K562 (cell line): ENCODE measurements around the gene MORF4L1. TPM values are rescaled to one million over a fixed set of nuclear protein-coding genes. Genes with fewer than 3 reads are reported as not detected.

ENCODE experiments used
- ELF1 ChIP-seq: fragments of 200-800 bp; sonication (Bioruptor generic); IDR thresholded peaks from 2 replicates; pipeline ENCODE4 v1.6.1; 2016; ENCODE audit warnings: missing genetic modification characterization, missing compliant biosample characterization
- FOXK2 ChIP-seq, 2 experiments: fragments of 450-650 bp; IDR thresholded peaks in 1 of 2; conservative IDR thresholded peaks in 1 of 2; 2 replicates each; pipeline ENCODE4 v1.6.1; 2016; ENCODE audit warnings: low read depth in 2 of 2, mild to moderate bottlenecking in 1 of 2
- KDM5B ChIP-seq: fragments of 200-600 bp; sonication (generic); IDR thresholded peaks from 2 replicates; pipeline ENCODE4 v1.6.1; 2012; ENCODE audit warnings: low read depth, mild to moderate bottlenecking, moderate library complexity, low read length, control low read depth, inconsistent platforms; ENCODE audit not compliant: insufficient replicate concordance
- MEF2D ChIP-seq: conservative IDR thresholded peaks from 2 replicates; pipeline ENCODE4 v1.6.1; 2016; ENCODE audit warnings: low read depth, missing genetic modification characterization, missing compliant biosample characterization
- MYC ChIP-seq, 2 experiments: fragments of 250-450 bp in 1 of 2; sonication (Bioruptor Pico) in 1 of 2; IDR thresholded peaks; 2 replicates each; pipeline versions ENCODE4 v1.5.1 to v1.6.1; 2012 to 2021; ENCODE audit warnings: low read depth in 2 of 2, borderline replicate concordance in 1 of 2, improper control_type of control experiment in 1 of 2, low read length in 1 of 2, mild to moderate bottlenecking in 1 of 2, moderate library complexity in 1 of 2
- RBM17 ChIP-seq: fragments of 200-400 bp; formaldehyde crosslinking; IDR thresholded peaks from 2 replicates; pipeline ENCODE4 v1.6.1; 2017; ENCODE audit warnings: low read depth, mild to moderate bottlenecking, low read length, borderline replicate concordance
- SMARCA5 ChIP-seq: fragments of 450-650 bp; IDR thresholded peaks from 2 replicates; pipeline ENCODE4 v1.6.1; 2016
- SMARCC2 ChIP-seq: fragments of 450-650 bp; IDR thresholded peaks from 2 replicates; pipeline ENCODE4 v1.6.1; 2017; ENCODE audit warnings: antibody characterized with exemption, moderate library complexity, mild to moderate bottlenecking, low read depth
- ZNF174 ChIP-seq: fragments of 250-450 bp; sonication (Bioruptor Pico); IDR thresholded peaks from 2 replicates; pipeline ENCODE4 v1.4.0; 2020; ENCODE audit warnings: mild to moderate bottlenecking
- ZNF263 ChIP-seq: sonication (generic); formaldehyde crosslinking; IDR thresholded peaks from 2 replicates; pipeline ENCODE4 v1.8.0; 2022; ENCODE audit warnings: mild to moderate bottlenecking, missing genetic modification reagents, borderline replicate concordance
- polyA plus RNA-seq, 8 experiments: library from polyadenylated mRNA; depleted of rRNA in 4 of 8; stranded (reverse) in 5 of 8; unstranded in 3 of 8; fragments of >200 nt; fragmentation: Nextera tagmentation in 2 of 8; fragmentation: Illumina TruSeq in 1 of 8; extraction: Ambion mirVana in 2 of 8; extraction: Trizol in 1 of 8; gene quantifications; 2 replicates each; pipeline versions ENCODE4 v1.2.1 to v1.2.3, GENCODE V29; 2011 to 2014; ENCODE audit warnings: inconsistent platforms in 1 of 8, missing spikeins in 1 of 8
- total RNA-seq, 7 experiments: library from RNA; depleted of rRNA in 6 of 7; stranded (reverse); fragments of >200 nt in 6 of 7; fragmentation: Illumina TruSeq in 2 of 7; extraction: Trizol in 2 of 7; gene quantifications; 2 replicates each; pipeline versions ENCODE4 v1.2.1 to v1.2.3, GENCODE V29; 2011 to 2021; ENCODE audit warnings: low replicate concordance in 1 of 7
- TF ChIP-seq, protein P1 (sequence below): fragments of 200-800 bp; sonication (Bioruptor generic); IDR thresholded peaks from 2 replicates; pipeline ENCODE4 v1.6.1; 2016; ENCODE audit warnings: missing genetic modification characterization, missing compliant biosample characterization
- TF ChIP-seq, protein P2 (sequence below): fragments of 200-800 bp; sonication (Bioruptor generic); IDR thresholded peaks from 2 replicates; pipeline ENCODE4 v1.6.1; 2017; ENCODE audit warnings: missing genetic modification characterization, missing compliant biosample characterization
- TF ChIP-seq, protein P3 (sequence below), 2 experiments: IDR thresholded peaks; 2 replicates each; pipeline ENCODE4 v1.6.1; 2012; ENCODE audit warnings: improper control_type of control experiment in 2 of 2, low read depth in 2 of 2, low read length in 2 of 2, borderline replicate concordance in 1 of 2
- TF ChIP-seq, protein P4 (sequence below): fragments of 450-650 bp; formaldehyde crosslinking; IDR thresholded peaks from 2 replicates; pipeline ENCODE4 v1.4.0; 2022; ENCODE audit warnings: missing genetic modification characterization

The MORF4L1 gene
- total and polyA plus RNA-seq, 9 of the 15 experiments (the other 6 are each of a cell fraction or from before 2014, with no cell fraction given), result 127 to 615 (median 281) TPM

DNA sequence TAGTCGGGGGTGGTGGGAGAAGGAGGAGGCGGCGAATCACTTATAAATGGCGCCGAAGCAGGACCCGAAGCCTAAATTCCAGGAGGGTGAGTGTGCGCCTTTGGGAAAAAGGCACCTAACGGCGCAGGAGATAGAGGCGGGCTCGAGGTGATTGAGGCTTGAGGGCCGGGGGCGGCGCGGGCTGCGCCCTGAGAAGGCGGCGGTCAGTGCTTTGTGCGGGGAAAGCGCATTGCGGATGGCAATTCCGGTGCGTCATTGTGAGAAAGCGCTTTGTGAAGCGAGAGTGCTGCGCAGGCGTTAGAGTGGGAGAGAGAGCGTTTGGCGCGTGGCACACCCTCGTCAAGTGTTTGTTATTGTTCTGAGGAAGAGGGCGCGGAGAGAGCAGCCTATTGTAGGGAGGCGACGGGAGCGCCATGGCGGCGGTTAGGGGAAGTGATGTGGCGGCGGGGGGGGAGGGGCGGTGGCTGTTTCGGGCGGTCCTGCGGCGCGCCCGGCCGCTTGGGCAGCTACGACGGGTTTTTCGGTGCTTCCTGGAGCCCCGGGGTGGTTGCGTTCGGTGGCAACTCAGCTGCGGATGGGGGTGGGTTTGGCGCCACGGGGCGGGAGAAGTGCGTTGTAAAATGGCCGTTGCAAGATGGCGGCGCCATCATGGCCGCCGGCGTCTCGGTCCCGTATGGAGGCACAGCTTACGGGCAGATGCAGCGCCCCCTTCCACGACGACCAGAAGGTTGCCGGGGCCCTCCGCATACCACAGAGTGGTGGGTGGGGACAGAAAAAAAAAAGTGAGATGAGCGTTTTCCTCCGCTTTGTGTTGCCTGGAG lies 492 bp downstream of the MORF4L1 start (continued):
- TF ChIP-seq FOXK2 (conservative IDR thresholded peaks at IDR 0.05 in 1 of 2, IDR thresholded peaks at IDR 0.05 in 1 of 2; ENCODE audit: low read depth in 2 of 2), result no peak
- peak; percentile 10; the same call in 1 of the 2 replicates for TF ChIP-seq ZNF263 (CRISPR knock-in tag)
- TF ChIP-seq ELF1, result peak; percentile 48; the same call in 1 of the 2 replicates
- peak; percentile 77 for TF ChIP-seq KDM5B
- TF ChIP-seq MYC (IDR thresholded peaks at IDR 0.05; ENCODE audit: low read depth, low read length), result peak; percentile 71
- 0 out of 2 replicates have a peak, but pooled peaks have one; percentile 61 for TF ChIP-seq MYC (CRISPR knock-in tag; IDR thresholded peaks at IDR 0.05; ENCODE audit: borderline replicate concordance, low read depth)
- TF ChIP-seq, protein P1, sequence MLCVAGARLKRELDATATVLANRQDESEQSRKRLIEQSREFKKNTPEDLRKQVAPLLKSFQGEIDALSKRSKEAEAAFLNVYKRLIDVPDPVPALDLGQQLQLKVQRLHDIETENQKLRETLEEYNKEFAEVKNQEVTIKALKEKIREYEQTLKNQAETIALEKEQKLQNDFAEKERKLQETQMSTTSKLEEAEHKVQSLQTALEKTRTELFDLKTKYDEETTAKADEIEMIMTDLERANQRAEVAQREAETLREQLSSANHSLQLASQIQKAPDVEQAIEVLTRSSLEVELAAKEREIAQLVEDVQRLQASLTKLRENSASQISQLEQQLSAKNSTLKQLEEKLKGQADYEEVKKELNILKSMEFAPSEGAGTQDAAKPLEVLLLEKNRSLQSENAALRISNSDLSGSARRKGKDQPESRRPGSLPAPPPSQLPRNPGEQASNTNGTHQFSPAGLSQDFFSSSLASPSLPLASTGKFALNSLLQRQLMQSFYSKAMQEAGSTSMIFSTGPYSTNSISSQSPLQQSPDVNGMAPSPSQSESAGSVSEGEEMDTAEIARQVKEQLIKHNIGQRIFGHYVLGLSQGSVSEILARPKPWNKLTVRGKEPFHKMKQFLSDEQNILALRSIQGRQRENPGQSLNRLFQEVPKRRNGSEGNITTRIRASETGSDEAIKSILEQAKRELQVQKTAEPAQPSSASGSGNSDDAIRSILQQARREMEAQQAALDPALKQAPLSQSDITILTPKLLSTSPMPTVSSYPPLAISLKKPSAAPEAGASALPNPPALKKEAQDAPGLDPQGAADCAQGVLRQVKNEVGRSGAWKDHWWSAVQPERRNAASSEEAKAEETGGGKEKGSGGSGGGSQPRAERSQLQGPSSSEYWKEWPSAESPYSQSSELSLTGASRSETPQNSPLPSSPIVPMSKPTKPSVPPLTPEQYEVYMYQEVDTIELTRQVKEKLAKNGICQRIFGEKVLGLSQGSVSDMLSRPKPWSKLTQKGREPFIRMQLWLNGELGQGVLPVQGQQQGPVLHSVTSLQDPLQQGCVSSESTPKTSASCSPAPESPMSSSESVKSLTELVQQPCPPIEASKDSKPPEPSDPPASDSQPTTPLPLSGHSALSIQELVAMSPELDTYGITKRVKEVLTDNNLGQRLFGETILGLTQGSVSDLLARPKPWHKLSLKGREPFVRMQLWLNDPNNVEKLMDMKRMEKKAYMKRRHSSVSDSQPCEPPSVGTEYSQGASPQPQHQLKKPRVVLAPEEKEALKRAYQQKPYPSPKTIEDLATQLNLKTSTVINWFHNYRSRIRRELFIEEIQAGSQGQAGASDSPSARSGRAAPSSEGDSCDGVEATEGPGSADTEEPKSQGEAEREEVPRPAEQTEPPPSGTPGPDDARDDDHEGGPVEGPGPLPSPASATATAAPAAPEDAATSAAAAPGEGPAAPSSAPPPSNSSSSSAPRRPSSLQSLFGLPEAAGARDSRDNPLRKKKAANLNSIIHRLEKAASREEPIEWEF (CRISPR knock-in tag), result no peak
- no peak for TF ChIP-seq ZNF174 (CRISPR knock-in tag)
- TF ChIP-seq SMARCA5, result peak; percentile 71
- TF ChIP-seq, protein P2, sequence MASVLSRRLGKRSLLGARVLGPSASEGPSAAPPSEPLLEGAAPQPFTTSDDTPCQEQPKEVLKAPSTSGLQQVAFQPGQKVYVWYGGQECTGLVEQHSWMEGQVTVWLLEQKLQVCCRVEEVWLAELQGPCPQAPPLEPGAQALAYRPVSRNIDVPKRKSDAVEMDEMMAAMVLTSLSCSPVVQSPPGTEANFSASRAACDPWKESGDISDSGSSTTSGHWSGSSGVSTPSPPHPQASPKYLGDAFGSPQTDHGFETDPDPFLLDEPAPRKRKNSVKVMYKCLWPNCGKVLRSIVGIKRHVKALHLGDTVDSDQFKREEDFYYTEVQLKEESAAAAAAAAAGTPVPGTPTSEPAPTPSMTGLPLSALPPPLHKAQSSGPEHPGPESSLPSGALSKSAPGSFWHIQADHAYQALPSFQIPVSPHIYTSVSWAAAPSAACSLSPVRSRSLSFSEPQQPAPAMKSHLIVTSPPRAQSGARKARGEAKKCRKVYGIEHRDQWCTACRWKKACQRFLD (CRISPR knock-in tag), result peak; percentile 86
- TF ChIP-seq MEF2D, result no peak; the same call in 1 of the 2 replicates
- TF ChIP-seq, protein P3, sequence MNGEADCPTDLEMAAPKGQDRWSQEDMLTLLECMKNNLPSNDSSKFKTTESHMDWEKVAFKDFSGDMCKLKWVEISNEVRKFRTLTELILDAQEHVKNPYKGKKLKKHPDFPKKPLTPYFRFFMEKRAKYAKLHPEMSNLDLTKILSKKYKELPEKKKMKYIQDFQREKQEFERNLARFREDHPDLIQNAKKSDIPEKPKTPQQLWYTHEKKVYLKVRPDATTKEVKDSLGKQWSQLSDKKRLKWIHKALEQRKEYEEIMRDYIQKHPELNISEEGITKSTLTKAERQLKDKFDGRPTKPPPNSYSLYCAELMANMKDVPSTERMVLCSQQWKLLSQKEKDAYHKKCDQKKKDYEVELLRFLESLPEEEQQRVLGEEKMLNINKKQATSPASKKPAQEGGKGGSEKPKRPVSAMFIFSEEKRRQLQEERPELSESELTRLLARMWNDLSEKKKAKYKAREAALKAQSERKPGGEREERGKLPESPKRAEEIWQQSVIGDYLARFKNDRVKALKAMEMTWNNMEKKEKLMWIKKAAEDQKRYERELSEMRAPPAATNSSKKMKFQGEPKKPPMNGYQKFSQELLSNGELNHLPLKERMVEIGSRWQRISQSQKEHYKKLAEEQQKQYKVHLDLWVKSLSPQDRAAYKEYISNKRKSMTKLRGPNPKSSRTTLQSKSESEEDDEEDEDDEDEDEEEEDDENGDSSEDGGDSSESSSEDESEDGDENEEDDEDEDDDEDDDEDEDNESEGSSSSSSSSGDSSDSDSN (IDR thresholded peaks at IDR 0.05; ENCODE audit: borderline replicate concordance in 1 of 2, low read depth in 2 of 2, low read length in 2 of 2), result peak; percentile 59 to 92; a peak in 3 of 4 replicates
- no peak for TF ChIP-seq RBM17
- TF ChIP-seq SMARCC2, result 0 out of 2 replicates have a peak, but pooled peaks have one; percentile 18
- TF ChIP-seq, protein P4, sequence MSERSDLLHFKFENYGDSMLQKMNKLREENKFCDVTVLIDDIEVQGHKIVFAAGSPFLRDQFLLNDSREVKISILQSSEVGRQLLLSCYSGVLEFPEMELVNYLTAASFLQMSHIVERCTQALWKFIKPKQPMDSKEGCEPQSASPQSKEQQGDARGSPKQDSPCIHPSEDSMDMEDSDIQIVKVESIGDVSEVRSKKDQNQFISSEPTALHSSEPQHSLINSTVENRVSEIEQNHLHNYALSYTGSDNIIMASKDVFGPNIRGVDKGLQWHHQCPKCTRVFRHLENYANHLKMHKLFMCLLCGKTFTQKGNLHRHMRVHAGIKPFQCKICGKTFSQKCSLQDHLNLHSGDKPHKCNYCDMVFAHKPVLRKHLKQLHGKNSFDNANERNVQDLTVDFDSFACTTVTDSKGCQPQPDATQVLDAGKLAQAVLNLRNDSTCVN, result 0 out of 2 replicates have a peak, but pooled peaks have one; percentile 34
